Ovary (tissue), 9 donors: ENCODE measurements around the gene MID1. TPM values are rescaled to one million over a fixed set of nuclear protein-coding genes. Genes with fewer than 3 reads are reported as not detected.

Experiments
- DNase-seq, 5 donors: peaks; one replicate each; pipeline ENCODE4 v3.0.0-alpha.2; 2019 to 2020
- H3K27ac ChIP-seq, 2 donors: fragments of 200-600 bp; one replicate each; pipeline versions ENCODE4 v1.5.1 to v1.8.0; 2019 to 2022
- H3K27me3 ChIP-seq: fragments of 200-600 bp; one replicate; pipeline ENCODE4 v1.8.0; 2022
- H3K36me3 ChIP-seq: fragments of 200-600 bp; sonication (generic); one replicate; pipeline ENCODE4 v1.5.1; 2019
- H3K4me1 ChIP-seq: one replicate; pipeline ENCODE4 v1.8.1; 2013; ENCODE audit warnings: mild to moderate bottlenecking, moderate library complexity; ENCODE audit not compliant: insufficient read depth
- H3K4me3 ChIP-seq: fragments of 200-600 bp; sonication (generic); one replicate; pipeline ENCODE4 v1.5.1; 2017
- H3K9me3 ChIP-seq, 2 donors: fragments of 200-600 bp in 1 of 2; sonication (generic) in 1 of 2; one replicate each; pipeline versions ENCODE4 v1.5.1 to v1.8.1; 2013 to 2019; ENCODE audit warnings: mild to moderate bottlenecking in 1 of 2, moderate library complexity in 1 of 2
- EP300 ChIP-seq: sonication (generic); formaldehyde crosslinking; IDR thresholded peaks from one replicate; pipeline ENCODE4 v1.6.1; 2017; ENCODE audit warnings: antibody characterized with exemption
- POLR2A ChIP-seq: fragments of 450-650 bp; IDR thresholded peaks from one replicate; pipeline ENCODE4 v1.6.1; 2017; ENCODE audit warnings: antibody characterized with exemption, mild to moderate bottlenecking, moderate library complexity
- WGBS, 3 donors: extraction: QIAGEN DNeasy Blood & Tissue Kit in 1 of 3; methylation state at CpG; one replicate each; pipeline versions ENCODE4 v1.1.5 to v1.1.7; 2013 to 2017; 5-methylcytosine and 5-hydroxymethylcytosine counted together
- intact Hi-C, 4 donors: fragments of 100-400 bp; cut with DNase I; formaldehyde crosslinking; loops; one replicate each; pipeline versions ENCODE4 v1.11.0 to v1.15.1; 2022 to 2023
- polyA plus RNA-seq, 2 donors: library from polyadenylated mRNA; stranded (reverse); fragments of 200-250 nt in 1 of 2; fragments of 350-450 nt in 1 of 2; fragmentation: Illumina TruSeq in 1 of 2; extraction: RNeasy Lipid Tissue Mini Kit (QIAGEN cat#74804) in 1 of 2; gene quantifications; one replicate each; pipeline ENCODE4 v1.2.3, GENCODE V29; 2013 to 2014
- total RNA-seq, 7 donors: library from RNA; depleted of rRNA in 2 of 7; stranded (reverse); fragments of >200 nt in 2 of 7; fragmentation: NEBNext Ultra II Directional in 3 of 7; extraction: Animal tissue kit (Norgen Biotek cat#: 25700) in 3 of 7; gene quantifications; one replicate each; pipeline versions ENCODE4 v1.1.0 to v1.2.4, GENCODE V29; 2016 to 2023
- TF ChIP-seq, protein P1 (sequence below), 3 donors: fragments of 450-650 bp in 2 of 3; fragments of 200-600 bp in 1 of 3; IDR thresholded peaks; one replicate each; pipeline versions ENCODE4 v1.5.1 to v1.8.0; 2016 to 2022; ENCODE audit warnings: antibody characterized with exemption in 3 of 3, mild to moderate bottlenecking in 1 of 3
- donor health status: DM: no; HTN: no; CAD: no; lungs with moderate emphysema.
- donor health status: DM: no; HTN: no; CAD: no.
- donor health status: Bipolar disorder and iron deficiency.
- donor health status: DM: yes; HTN: yes; CAD: no.
- donor health status: DM: no; HTN: no; CAD: no.
- donor health status: DM: yes; HTN: yes; CAD: no.

Gene MID1
- total and polyA plus RNA-seq, 9 donors = 4.0 to 25.7 (median 17.0) TPM

DNA sequence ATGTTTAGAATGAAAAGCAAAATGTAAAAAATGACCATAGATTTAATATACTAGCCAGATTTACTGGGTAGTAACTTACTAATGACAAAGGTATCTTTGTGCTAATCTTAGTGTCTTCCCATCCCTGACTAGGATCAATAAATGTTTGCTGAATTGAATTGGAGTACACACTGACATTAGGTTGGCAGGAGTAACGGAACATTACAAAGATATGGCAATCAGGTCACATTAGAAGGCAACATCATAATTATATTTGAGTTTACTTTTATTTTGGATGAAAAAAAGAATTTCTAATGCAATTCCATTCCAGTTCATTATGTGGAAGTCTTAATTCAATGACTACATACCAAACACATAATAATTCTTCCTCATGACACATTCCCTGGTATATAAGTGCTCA, 77.8 kb downstream of the MID1 start:
- WGBS, 3 donors = 78 to 83% (median 83%) methylated on average over 1 of the region's 1 CpG
- Histone ChIP-seq H3K9me3 (no peaks in the 10 kb centered on the region), H3K27ac (no peak overlapping the region), H3K27me3 (no peaks in the 10 kb centered on the region), H3K4me3 (no peak overlapping the region), H3K36me3 (no peaks in the 10 kb centered on the region), H3K4me1 (no peaks in the 10 kb centered on the region)
- TF ChIP-seq, protein P1, sequence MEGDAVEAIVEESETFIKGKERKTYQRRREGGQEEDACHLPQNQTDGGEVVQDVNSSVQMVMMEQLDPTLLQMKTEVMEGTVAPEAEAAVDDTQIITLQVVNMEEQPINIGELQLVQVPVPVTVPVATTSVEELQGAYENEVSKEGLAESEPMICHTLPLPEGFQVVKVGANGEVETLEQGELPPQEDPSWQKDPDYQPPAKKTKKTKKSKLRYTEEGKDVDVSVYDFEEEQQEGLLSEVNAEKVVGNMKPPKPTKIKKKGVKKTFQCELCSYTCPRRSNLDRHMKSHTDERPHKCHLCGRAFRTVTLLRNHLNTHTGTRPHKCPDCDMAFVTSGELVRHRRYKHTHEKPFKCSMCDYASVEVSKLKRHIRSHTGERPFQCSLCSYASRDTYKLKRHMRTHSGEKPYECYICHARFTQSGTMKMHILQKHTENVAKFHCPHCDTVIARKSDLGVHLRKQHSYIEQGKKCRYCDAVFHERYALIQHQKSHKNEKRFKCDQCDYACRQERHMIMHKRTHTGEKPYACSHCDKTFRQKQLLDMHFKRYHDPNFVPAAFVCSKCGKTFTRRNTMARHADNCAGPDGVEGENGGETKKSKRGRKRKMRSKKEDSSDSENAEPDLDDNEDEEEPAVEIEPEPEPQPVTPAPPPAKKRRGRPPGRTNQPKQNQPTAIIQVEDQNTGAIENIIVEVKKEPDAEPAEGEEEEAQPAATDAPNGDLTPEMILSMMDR (IDR thresholded peaks at IDR 0.05) = no peak
- TF ChIP-seq POLR2A (no peak), EP300 (no peak)
- DNase-seq = no peak
- intact Hi-C loops = no loop called here

- no peaks in the 10 kb centered on the region for H3K9me3 ChIP-seq
- TF ChIP-seq EP300 (no peak), POLR2A (no peak)
- TF ChIP-seq, protein P1 (IDR thresholded peaks at IDR 0.05) = no peak
- H3K27ac ChIP-seq = no peak overlapping the region
- no peak for DNase-seq
- H3K4me3 ChIP-seq = no peak overlapping the region
- no peaks in the 10 kb centered on the region for H3K27me3 ChIP-seq
- no peaks in the 10 kb centered on the region for H3K4me1 ChIP-seq
- H3K36me3 ChIP-seq = no peaks in the 10 kb centered on the region
- intact Hi-C loops = no loop called here
Observed at GRCh38 chrX:10538831-10539230, 81.6 kb downstream of the MID1 start.

GRCh38 chrX:10537308-10537707, 83.1 kb downstream of the MID1 start:
- Histone ChIP-seq H3K36me3 (no peaks in the 10 kb centered on the region), H3K27me3 (no peaks in the 10 kb centered on the region), H3K27ac (no peak overlapping the region), H3K9me3 (no peaks in the 10 kb centered on the region), H3K4me1 (no peaks in the 10 kb centered on the region), H3K4me3 (no peak overlapping the region)
- WGBS, 3 donors = 48 to 69% (median 61%) methylated on average over 2 of the region's 2 CpGs
- DNase-seq = no peak
- TF ChIP-seq, protein P1 (IDR thresholded peaks at IDR 0.05) = no peak
- TF ChIP-seq POLR2A (no peak), EP300 (no peak)
- intact Hi-C loops = no loop called here

- H3K36me3 ChIP-seq = no peaks in the 10 kb centered on the region
- WGBS, 3 donors = 56 to 64% (median 61%) methylated on average over 5 of the region's 5 CpGs
- intact Hi-C loops = no loop called here
- H3K4me3 ChIP-seq = no peak overlapping the region
- DNase-seq = no peak
- no peaks in the 10 kb centered on the region for H3K4me1 ChIP-seq
- no peaks in the 10 kb centered on the region for H3K27me3 ChIP-seq
- TF ChIP-seq, protein P1 (IDR thresholded peaks at IDR 0.05) = no peak
- TF ChIP-seq POLR2A (no peak), EP300 (no peak)
- H3K9me3 ChIP-seq = no peaks in the 10 kb centered on the region
- H3K27ac ChIP-seq = no peak overlapping the region
Observed at GRCh38 chrX:10536744-10537143, 83.6 kb downstream of the MID1 start.

DNA sequence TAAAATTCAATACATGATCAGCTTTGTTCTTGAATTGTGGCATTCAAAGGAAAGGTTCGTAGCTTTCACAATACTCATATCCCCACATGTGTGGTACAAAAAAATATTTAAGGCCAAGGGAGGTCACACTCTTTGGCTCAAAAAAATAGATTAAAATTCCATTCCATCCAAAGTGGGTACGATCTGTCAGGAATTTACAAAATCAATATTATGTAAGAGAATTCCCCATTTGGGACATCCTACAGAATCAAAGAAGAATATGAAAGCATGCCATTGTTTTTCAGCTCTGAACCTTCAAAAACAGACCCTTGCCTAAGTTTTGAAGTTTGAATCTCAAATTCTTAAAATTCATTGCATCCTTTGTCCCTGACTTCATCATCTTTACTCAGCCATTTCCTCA, 85.8 kb downstream of the MID1 start:
- Histone ChIP-seq H3K27me3 (no peaks in the 10 kb centered on the region), H3K36me3 (no peaks in the 10 kb centered on the region), H3K27ac (no peak overlapping the region), H3K4me3 (no peak overlapping the region), H3K4me1 (no peaks in the 10 kb centered on the region), H3K9me3 (no peaks in the 10 kb centered on the region)
- TF ChIP-seq POLR2A (no peak), EP300 (no peak)
- TF ChIP-seq, protein P1 (IDR thresholded peaks at IDR 0.05) = no peak
- 72 to 82% (median 78%) methylated on average over 2 of the region's 2 CpGs for WGBS, 3 donors
- no peak for DNase-seq
- intact Hi-C loops = no loop called here
